GM12892 (cell line): ENCODE measurements around the gene RAB40B.
A peak's percentile ranks its signal among the peaks of the same experiment; 100 is the strongest.

Experiments used
- DNase-seq: peaks from one replicate; pipeline ENCODE4 v3.0.0; 2011; ENCODE audit not compliant: insufficient read length
- FAIRE-seq: peaks from 2 replicates; lab custom pipeline; 2011; peaks lifted over from hg19 to GRCh38; lab: Jason Lieb, UNC
- POLR2A ChIP-seq: IDR thresholded peaks from 2 replicates; pipeline ENCODE4 v1.6.1; 2011; ENCODE audit warnings: low read depth, low read length, control low read depth
- POLR2AphosphoS5 ChIP-seq: IDR thresholded peaks from 2 replicates; pipeline ENCODE4 v1.6.1; 2011; ENCODE audit warnings: low read depth, low read length, control low read depth
- TAF1 ChIP-seq: IDR thresholded peaks from 2 replicates; pipeline ENCODE4 v1.6.1; 2011; ENCODE audit warnings: low read depth, mild to moderate bottlenecking, control low read depth, low read length, borderline replicate concordance

The RAB40B gene

DNA sequence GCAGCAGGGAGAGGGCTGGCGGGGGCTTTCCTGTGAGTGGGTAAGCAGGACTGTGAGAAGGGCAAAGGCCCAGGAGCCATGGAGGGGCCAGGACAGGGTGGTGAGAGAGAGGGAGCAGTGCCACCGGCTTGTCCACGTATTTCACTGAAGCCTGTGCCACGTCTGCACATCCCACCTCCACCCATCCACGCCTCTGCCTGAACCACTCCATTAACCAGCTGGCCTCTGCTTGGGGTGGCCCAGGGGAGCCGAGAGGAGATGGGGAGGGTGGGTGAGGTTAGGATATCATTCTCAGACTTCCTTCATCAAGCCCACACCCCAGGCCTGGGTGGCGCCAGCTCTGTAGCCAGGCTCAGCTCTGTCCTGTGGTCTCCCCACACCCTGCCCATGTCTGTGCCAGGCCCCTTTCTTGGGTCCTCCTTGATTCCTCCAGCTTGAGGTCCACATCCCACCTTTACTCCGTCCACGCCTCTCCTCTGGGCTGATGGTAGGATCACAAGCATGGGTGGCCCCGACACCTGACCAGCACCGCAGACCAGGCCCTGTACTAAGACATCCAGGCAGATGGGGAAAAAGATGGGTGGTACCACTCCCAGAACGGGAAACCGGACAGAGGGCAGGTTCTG lies 33.7 kb upstream of the RAB40B start:
- no peak for FAIRE-seq
- DNase-seq = no peak
- TF ChIP-seq POLR2AphosphoS5 (no peak), POLR2A (no peak), TAF1 (no peak)

DNA sequence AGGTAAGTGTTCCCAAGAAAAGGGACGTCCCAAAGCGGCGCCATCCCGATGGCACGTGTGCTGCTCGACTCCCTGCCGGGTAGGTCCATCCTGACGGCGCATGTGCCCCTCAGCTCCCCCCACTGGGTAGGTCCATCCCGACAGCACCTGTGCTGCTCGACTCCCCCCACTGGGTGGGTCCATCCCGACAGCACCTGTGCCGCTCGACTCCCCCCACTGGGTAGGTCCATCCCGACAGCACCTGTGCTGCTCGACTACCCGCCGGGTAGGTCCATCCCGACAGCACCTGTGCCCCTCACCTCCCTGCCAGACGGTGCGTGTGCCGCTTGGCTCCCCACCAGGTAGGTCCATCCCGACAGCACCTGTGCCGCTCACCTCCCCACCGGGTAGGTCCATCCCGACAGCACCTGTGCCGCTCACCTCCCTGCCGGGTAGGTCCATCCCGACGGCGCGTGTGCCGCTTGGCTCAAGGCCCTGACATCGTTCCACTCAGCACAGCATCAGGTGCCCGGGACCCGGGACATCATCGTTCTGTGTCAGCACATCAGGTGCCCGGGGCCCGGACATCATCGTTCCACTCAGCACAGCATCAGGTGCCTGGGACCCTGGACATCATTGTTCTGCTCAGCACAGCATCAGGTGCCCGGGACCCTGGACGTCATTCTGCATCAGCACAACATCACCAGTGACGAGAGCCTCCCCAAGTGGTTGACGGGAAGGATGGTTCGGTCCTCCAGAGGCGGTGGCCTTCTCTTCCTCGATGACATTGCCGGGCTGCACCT lies 31.2 kb upstream of the RAB40B start:
- no peak for DNase-seq
- FAIRE-seq = no peak
- TF ChIP-seq POLR2AphosphoS5 = peak; percentile 44; the same call in 1 of the 2 replicates
- no peak for TF ChIP-seq TAF1

DNA sequence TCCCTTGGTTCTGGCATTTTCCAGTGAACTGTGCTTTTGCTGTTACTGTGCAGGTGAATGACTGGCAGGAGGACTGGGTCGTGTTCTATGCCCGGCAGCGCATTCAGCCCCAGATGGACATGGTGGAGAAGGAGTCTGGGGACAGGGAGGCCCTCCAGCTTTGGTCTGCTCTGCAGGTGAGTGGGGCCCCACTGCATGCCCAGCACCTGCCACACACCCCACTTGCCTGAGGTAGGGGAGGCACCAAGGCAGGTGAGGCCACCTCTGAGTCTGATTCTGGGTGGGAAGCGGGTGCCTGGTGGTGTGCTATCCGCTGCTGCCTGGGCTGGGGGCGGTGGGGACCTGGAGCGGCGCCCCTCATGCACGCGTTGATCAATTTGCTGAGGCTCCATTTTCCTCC lies 27.9 kb upstream of the RAB40B start:
- no peak for FAIRE-seq
- DNase-seq = no peak
- TF ChIP-seq POLR2AphosphoS5 (no peak), POLR2A (no peak), TAF1 (no peak)

DNA sequence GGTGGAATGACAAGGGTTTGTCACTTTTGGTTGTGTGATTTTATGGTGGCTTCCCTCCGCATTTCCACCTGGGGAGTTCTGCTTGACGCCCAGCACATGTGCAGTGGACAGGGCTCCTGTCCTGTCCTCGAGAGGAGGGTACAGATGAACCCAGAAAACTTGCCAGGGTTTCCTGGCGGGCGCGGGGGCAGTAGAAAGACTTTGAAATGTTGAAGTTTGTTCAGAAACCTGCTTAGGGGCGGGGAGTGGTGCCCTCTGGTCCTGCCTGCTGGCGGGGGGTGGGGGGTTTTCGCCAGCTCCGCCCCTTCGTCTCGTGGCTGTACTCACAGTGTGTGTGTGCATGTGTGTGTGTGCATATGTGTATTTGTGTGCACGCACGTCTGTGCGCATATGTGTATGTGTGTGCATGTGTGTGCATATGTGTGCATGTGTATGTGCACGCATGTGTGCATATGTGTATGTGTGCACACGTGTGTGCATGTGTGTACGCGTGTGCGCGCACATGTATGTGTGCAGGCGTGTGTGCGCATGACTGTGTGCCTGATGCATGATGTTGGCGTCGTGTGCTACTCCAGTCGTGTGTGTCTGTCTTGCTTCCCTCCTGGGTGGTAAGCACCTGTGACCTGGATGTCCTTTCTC lies 24.8 kb upstream of the RAB40B start:
- peak; percentile 51 for FAIRE-seq
- no peak for TF ChIP-seq TAF1
- TF ChIP-seq POLR2A = no peak
- peak; percentile 59; the same call in 1 of the 2 replicates for TF ChIP-seq POLR2AphosphoS5

DNA sequence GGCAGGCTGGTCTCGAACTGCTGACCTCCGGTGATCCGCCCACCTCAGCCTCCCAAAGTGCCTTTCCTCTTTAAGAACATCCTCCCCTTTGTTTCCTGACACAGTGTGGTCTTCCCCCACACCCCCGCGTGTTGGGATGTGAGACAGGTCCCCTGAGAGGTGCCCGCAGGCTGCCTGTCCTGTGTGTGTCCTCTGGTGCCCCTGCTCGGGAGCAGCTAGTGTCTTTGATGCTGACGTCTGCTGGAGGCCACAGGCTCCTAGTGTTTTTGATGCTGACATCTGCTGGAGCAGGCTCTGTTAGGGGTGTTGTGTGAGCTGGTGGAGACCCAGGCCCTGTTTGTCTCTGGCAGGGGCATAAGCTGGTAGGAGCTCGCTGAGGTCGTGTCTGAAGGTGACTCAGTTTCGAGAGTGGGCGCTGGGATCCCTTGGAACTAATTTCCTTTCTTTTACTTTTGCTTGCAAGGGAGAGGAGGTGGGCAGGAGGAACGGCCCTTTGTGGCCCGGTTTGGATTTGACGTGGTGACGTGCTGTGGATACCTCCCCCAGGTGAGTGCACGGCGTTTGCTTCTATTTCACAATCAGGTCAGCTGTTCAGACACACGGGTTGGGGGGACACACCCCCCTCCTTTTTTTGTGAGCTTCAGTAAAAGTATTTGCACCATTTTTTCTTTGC lies 24.0 kb upstream of the RAB40B start:
- no peak for TF ChIP-seq POLR2AphosphoS5
- TF ChIP-seq TAF1 = no peak
- TF ChIP-seq POLR2A = no peak
- no peak for DNase-seq
- no peak for FAIRE-seq

More for the DNA sequence above, 24.8 kb upstream of the RAB40B start:
- no peak for DNase-seq

DNA sequence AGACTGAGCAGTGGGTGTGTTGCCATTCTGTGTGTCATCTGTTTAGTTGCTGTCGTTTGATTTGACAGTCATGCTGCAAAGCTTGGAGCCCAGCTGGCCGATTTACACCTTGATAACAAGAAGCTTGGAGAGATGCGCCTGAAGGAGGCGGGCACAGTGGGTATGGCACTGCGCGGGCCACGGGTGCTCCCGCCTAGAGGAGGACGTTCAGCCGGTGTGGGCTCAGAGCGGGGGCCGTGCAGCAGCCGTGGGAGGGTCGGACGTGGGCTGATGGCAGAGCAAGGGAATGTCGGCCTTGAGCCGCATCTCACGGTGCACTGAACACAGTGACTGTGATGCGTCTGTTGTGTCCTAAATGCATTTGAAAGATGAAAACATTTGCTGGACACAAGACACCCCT lies 21.7 kb upstream of the RAB40B start:
- no peak for FAIRE-seq
- no peak for DNase-seq
- TF ChIP-seq POLR2AphosphoS5 = no peak
- no peak for TF ChIP-seq TAF1

DNA sequence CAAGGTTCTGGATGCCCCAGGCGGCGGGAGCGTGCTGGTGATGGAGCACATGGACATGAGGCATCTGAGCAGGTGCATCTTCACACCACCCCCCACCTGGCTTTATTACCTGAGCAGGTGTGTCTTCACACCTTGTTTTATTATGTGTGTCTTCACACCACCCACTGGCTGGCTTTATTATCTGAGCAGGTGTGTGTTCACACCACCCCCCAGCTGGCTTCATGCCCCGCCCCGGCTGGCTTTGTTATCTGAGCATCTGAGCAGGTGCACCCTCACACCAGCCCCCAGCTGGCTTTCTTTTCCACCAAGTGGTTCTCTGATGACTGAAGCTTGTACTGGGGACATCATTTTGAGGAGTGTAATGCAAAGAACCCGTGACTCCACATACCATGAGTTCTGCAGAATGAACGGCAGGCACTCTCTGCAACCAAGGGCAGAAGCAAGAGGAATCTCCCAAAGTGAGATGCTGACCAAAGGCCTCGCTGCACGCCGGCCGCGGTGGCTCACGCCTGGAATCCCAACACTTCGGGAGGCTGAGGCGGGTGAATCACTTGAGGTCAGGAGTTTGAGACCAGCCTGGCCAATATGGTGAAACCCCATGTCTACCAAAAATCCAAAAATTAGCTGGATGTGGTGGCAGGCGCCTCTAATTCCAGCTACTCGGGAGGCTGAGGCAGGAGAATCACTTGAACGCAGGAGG lies 20.6 kb upstream of the RAB40B start:
- FAIRE-seq (no peak), DNase-seq (no peak)
- TF ChIP-seq POLR2AphosphoS5 (no peak), POLR2A (no peak), TAF1 (no peak)

DNA sequence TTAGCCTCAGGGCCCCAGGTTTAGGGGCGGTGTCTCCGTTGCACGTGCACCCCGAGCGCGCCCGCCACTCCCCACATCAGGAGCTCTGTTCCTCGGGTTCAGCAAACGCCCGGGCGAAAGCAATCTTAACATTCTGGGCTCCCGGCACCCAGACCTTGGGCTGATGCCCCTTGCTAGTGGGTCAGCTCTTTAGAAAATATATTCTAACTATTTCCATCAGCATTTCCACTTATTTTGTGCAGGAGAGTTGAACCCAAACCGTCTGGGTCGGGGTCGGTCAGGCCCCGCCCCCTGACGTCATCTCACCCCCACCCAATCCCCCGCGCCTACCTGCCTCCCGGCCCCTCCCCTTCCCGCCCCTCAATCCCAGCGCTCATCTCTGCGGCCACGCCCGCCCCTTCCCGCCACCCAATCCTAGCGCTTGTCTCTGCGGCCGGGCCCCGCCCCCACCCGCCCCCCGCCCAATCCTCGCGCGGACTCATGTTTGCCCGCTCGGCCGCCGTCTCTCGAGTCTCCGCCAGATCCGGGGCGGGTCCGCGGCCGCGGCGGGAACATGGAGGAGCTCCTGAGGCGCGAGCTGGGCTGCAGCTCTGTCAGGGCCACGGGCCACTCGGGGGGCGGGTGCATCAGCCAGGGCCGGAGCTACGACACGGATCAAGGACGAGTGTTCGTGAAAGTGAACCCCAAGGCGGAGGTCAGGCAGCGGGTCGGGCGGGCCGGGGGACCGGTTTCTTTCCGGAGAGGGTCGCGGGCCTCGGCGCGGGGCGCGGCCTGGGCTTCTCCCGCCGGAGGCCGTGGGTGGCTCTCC lies 17.9 kb upstream of the RAB40B start, which contains the start of gene FN3KRP:
FN3KRP (plus strand) TSS at position 504 of the 808 bp plus-strand sequence; CDS start at position 554, 50 bp downstream.
- FAIRE-seq = peak; percentile 76
- 0 out of 2 replicates have a peak, but pooled peaks have one; percentile 53 for TF ChIP-seq TAF1
- TF ChIP-seq POLR2AphosphoS5 = peak; percentile 43; the same call in 1 of the 2 replicates
- TF ChIP-seq POLR2A = peak; percentile 87
- peak; percentile 99 for DNase-seq

DNA sequence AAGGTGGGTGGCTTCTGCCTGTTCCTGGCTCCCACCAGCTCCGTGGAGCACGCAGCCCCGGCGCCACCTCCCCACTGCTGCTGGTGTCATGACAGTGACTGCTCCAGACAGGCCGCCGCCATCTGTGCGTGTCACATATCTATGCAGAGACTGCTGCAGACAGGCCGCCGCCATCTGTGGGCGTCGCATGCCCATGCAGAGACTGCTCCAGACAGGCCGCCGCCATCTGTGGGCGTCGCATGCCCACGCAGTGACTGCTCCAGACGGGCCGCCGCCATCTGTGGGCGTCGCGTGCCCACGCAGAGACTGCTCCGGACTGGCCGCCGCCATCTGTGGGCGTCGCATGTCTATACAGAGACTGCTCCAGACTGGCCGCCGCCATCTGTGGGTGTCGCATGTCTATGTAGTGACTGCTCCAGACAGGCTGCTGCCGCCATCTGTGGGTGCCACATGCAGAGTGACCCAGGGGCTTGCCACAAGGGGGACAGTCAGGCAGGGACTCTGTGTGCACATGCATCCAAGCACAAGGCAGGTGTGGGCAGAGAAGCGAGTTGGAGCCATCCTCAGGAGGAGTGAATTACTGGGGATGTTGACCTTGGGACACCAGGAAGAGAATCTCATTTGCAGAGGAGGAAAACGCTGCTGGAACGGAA lies 14.7 kb upstream of the RAB40B start:
- no peak for TF ChIP-seq POLR2AphosphoS5
- TF ChIP-seq POLR2A = no peak
- no peak for TF ChIP-seq TAF1
- FAIRE-seq (no peak), DNase-seq (no peak)

DNA sequence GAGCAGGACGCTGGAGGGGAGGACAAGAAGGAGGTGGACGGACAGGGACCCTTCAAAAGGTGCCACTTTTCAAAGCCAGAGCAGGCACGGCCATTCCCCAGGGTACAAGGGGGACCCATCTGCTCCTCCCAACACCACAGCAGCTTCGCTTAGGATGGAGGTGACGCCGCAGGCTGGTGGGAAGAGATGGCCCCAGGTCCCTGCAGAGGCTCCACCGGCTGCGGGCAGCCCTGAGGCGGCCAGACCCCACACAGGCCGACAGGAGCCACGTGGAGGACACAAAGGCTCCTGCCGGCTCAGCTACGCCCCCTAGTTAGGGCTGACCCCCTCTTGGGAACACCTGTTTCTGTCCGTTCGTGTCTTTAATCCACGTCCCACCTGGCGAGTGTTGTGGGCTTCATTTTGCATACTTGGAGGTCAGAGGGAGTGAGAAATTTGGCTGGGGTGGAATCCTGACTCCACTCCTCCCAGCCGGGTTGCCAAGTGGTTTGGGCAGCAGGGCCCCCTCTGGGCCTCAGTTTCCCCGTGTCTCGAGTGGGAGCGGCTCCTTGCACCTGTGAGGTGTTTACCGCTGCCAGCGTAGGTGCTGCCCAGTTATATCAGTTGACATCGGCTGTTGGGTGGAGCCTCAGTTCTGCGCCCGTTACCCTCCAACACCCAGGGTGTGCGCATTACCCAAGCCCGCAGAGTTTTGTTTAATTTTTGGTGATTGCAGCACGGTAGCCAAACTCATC lies 12.2 kb upstream of the RAB40B start:
- no peak for DNase-seq
- no peak for FAIRE-seq
- no peak for TF ChIP-seq TAF1
- TF ChIP-seq POLR2A = no peak
- no peak for TF ChIP-seq POLR2AphosphoS5
